GM12872 (cell line): ENCODE data around the gene ZNF354B.

Source experiments
- CTCF ChIP-seq: IDR thresholded peaks from 3 replicates; pipeline ENCODE4 v1.5.1; 2011; ENCODE audit warnings: low read depth, mild to moderate bottlenecking, low read length, moderate library complexity; ENCODE audit not compliant: insufficient read depth

Gene ZNF354B

GRCh38 chr5:178861627-178862026, 1.9 kb downstream of the ZNF354B start:
- TF ChIP-seq CTCF, result no peak

GRCh38 chr5:178866946-178867345, 7.2 kb downstream of the ZNF354B start:
- TF ChIP-seq CTCF, result no peak

GRCh38 chr5:178869577-178869976, 9.8 kb downstream of the ZNF354B start:
- no peak for TF ChIP-seq CTCF

- TF ChIP-seq CTCF, result no peak
These were observed 10.7 kb downstream of the ZNF354B start for GRCh38 chr5:178870411-178870810.

GRCh38 chr5:178872302-178872701, 12.5 kb downstream of the ZNF354B start:
- no peak for TF ChIP-seq CTCF

- TF ChIP-seq CTCF, result no peak
These were observed 24.2 kb downstream of the ZNF354B start for GRCh38 chr5:178883815-178884430.

GRCh38 chr5:178895615-178896571, 36.1 kb downstream of the ZNF354B start, which contains the start of gene ZFP2:
TSS of gene ZFP2 (plus strand) at chr5:178895913. CDS start at chr5:178931314, 35,401 bp downstream.
- TF ChIP-seq CTCF, result no peak
